ENCODE measurements around the gene OMA1.

The OMA1 gene

DNA sequence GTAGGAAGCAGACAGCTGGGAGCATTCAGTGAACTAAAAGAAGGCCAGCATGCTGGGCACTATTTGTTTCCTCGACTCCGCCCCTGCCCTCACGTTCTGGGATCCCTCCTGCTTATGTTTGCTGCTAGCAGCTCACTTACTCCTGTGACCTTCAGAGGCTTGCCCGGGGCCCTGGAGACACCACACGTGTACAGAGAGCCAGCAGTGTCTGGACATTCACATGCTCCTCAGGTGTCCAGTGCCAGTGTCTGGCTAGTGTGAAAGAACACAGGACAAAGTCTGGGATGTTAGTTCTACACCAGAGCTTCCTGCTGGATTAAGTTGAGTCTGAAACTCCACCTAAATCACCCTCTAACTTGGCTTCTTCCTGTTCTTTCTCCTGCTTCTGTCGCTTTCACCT, 108.1 kb downstream of the OMA1 start:
- TF ChIP-seq CTCF (conservative IDR thresholded peaks at IDR 0.05; ENCODE audit: low read length) (no peak), EZH2phosphoT487 (IDR thresholded peaks at IDR 0.05; ENCODE audit: borderline replicate concordance) (no peak)
- Histone ChIP-seq H4K20me1 (ENCODE audit: insufficient read depth, low read length, poor library complexity, severe bottlenecking) (no peaks in the 10 kb centered on the region), H3K4me2 (ENCODE audit: low read depth, low read length, poor library complexity, severe bottlenecking) (no peak overlapping the region), H3K79me2 (ENCODE audit: insufficient read depth, low read length) (no peaks in the 10 kb centered on the region), H3F3A (ENCODE audit: low read depth) (no peaks in the 10 kb centered on the region), H3K27me3 (ENCODE audit: insufficient read depth, low read length, poor library complexity, severe bottlenecking) (no peaks in the 10 kb centered on the region), H3K4me3 (ENCODE audit: low read length, poor library complexity, severe bottlenecking) (no peak overlapping the region), H2AFZ (ENCODE audit: low read length) (no peak overlapping the region), H3K9me3 (ENCODE audit: insufficient read depth, low read depth, low read length) (no peaks in the 10 kb centered on the region), H3K9ac (ENCODE audit: low read depth, low read length, poor library complexity, severe bottlenecking) (no peak overlapping the region), H3K36me3 (ENCODE audit: insufficient read depth, low read length) (no peaks in the 10 kb centered on the region), H3K9me2 (replicated peaks; ENCODE audit: low read depth, low read length) (no peaks in the 10 kb centered on the region), H3K4me1 (ENCODE audit: insufficient read depth, low read length, poor library complexity, severe bottlenecking) (no peaks in the 10 kb centered on the region)

- Histone ChIP-seq H3K4me2 (ENCODE audit: low read depth, low read length, poor library complexity, severe bottlenecking) (no peak overlapping the region), H3K4me3 (ENCODE audit: low read length, poor library complexity, severe bottlenecking) (no peak overlapping the region), H3K9me2 (replicated peaks; ENCODE audit: low read depth, low read length) (no peaks in the 10 kb centered on the region), H3K4me1 (ENCODE audit: insufficient read depth, low read length, poor library complexity, severe bottlenecking) (no peaks in the 10 kb centered on the region), H3K79me2 (ENCODE audit: insufficient read depth, low read length) (no peaks in the 10 kb centered on the region), H3K27me3 (ENCODE audit: insufficient read depth, low read length, poor library complexity, severe bottlenecking) (no peaks in the 10 kb centered on the region), H3F3A (ENCODE audit: low read depth) (no peaks in the 10 kb centered on the region), H3K9me3 (ENCODE audit: insufficient read depth, low read depth, low read length) (no peaks in the 10 kb centered on the region), H2AFZ (ENCODE audit: low read length) (no peak overlapping the region), H3K9ac (ENCODE audit: low read depth, low read length, poor library complexity, severe bottlenecking) (no peak overlapping the region), H4K20me1 (ENCODE audit: insufficient read depth, low read length, poor library complexity, severe bottlenecking) (no peaks in the 10 kb centered on the region), H3K36me3 (ENCODE audit: insufficient read depth, low read length) (no peaks in the 10 kb centered on the region)
- TF ChIP-seq EZH2phosphoT487 (IDR thresholded peaks at IDR 0.05; ENCODE audit: borderline replicate concordance) (no peak), CTCF (conservative IDR thresholded peaks at IDR 0.05; ENCODE audit: low read length) (no peak)
Observed at GRCh38 chr1:58437623-58438022, 108.9 kb downstream of the OMA1 start.

DNA sequence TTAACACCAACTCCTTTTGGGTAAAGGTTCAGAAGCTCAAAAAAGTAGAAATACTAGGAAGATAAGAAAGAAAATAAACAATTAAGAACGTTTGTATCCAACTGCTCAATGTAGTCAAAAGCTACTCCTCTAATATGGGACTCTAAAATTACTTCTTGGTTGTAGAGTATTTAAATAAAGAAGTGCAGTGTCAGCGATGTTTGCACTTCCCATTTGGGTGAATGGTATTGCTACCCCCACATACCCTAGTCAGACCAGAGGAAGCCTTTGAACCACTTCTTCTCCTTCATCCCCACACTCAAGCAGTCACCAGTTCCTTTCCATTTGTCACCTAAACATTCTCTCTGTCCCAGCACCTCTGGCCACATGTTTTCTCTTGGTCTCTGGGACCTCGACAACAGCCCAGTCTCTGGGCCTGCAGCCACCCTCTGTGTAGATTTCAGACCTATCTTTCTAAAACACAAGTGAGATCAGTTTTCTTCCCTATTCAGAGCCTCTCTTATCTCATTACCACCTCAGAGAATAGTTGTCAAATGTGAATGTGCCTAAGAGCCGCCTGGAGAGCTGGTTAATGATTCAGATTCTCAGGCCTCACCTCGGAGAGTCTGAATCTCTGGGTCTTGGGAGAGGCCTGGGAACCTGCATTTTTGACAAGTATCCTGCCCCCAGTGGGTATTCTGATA, 109.8 kb downstream of the OMA1 start:
- no peaks in the 10 kb centered on the region for H3K4me1 ChIP-seq (ENCODE audit: insufficient read depth, low read length, poor library complexity, severe bottlenecking)

More for the DNA sequence above, 109.8 kb downstream of the OMA1 start:
- Histone ChIP-seq H3K36me3 (ENCODE audit: insufficient read depth, low read length) (no peaks in the 10 kb centered on the region), H3K9ac (ENCODE audit: low read depth, low read length, poor library complexity, severe bottlenecking) (no peak overlapping the region), H3F3A (ENCODE audit: low read depth) (no peaks in the 10 kb centered on the region), H4K20me1 (ENCODE audit: insufficient read depth, low read length, poor library complexity, severe bottlenecking) (no peaks in the 10 kb centered on the region), H3K27me3 (ENCODE audit: insufficient read depth, low read length, poor library complexity, severe bottlenecking) (no peaks in the 10 kb centered on the region), H3K9me3 (ENCODE audit: insufficient read depth, low read depth, low read length) (no peaks in the 10 kb centered on the region), H3K79me2 (ENCODE audit: insufficient read depth, low read length) (no peaks in the 10 kb centered on the region), H3K9me2 (replicated peaks; ENCODE audit: low read depth, low read length) (no peaks in the 10 kb centered on the region), H3K4me2 (ENCODE audit: low read depth, low read length, poor library complexity, severe bottlenecking) (no peak overlapping the region), H3K4me3 (ENCODE audit: low read length, poor library complexity, severe bottlenecking) (no peak overlapping the region), H2AFZ (ENCODE audit: low read length) (no peak overlapping the region)
- TF ChIP-seq CTCF (conservative IDR thresholded peaks at IDR 0.05; ENCODE audit: low read length) (no peak), EZH2phosphoT487 (IDR thresholded peaks at IDR 0.05; ENCODE audit: borderline replicate concordance) (no peak)
